H9 (cell line): ENCODE measurements around the gene HTR2B. TPM values are rescaled to one million over a fixed set of nuclear protein-coding genes. Genes with fewer than 3 reads are reported as not detected.

Experiments
- DNase-seq: peaks from one replicate; pipeline ENCODE4 v3.0.0-alpha.2; 2017
- H2AFZ ChIP-seq: one replicate; pipeline ENCODE4 v1.6.1; 2013; ENCODE audit warnings: mild to moderate bottlenecking, low read length, control low read depth, moderate library complexity
- H2AK5ac ChIP-seq: 2 replicates; pipeline ENCODE4 v1.6.1; 2013; ENCODE audit warnings: low read length, control low read depth, mixed read lengths; ENCODE audit not compliant: insufficient read length
- H2BK120ac ChIP-seq: one replicate; pipeline ENCODE4 v1.6.1; 2013; ENCODE audit warnings: low read depth, mild to moderate bottlenecking, low read length, control low read depth, inconsistent platforms; ENCODE audit not compliant: poor library complexity, severe bottlenecking
- H2BK12ac ChIP-seq: 2 replicates; pipeline ENCODE4 v1.6.1; 2013; ENCODE audit warnings: low read length, control low read depth, mixed read lengths, low read depth; ENCODE audit not compliant: insufficient read length
- H2BK15ac ChIP-seq: 2 replicates; pipeline ENCODE4 v1.6.1; 2013; ENCODE audit warnings: low read depth, low read length, control low read depth
- H2BK20ac ChIP-seq: one replicate; pipeline ENCODE4 v1.6.1; 2013; ENCODE audit warnings: low read depth, mild to moderate bottlenecking, low read length, control low read depth, inconsistent platforms; ENCODE audit not compliant: poor library complexity, severe bottlenecking
- H2BK5ac ChIP-seq: 2 replicates; pipeline ENCODE4 v1.6.1; 2013; ENCODE audit warnings: low read length, control low read depth, mixed read lengths; ENCODE audit not compliant: insufficient read length
- H3K14ac ChIP-seq: 2 replicates; pipeline ENCODE4 v1.6.1; 2013; ENCODE audit warnings: low read length, control low read depth; ENCODE audit not compliant: insufficient read depth
- H3K18ac ChIP-seq: 2 replicates; pipeline ENCODE4 v1.6.1; 2013; ENCODE audit warnings: low read depth, mild to moderate bottlenecking, mixed read lengths, low read length, control low read depth; ENCODE audit not compliant: insufficient read length
- H3K23ac ChIP-seq: 2 replicates; pipeline ENCODE4 v1.6.1; 2013; ENCODE audit warnings: low read length, control low read depth, mixed read lengths, low read depth; ENCODE audit not compliant: insufficient read length
- H3K23me2 ChIP-seq: 2 replicates; pipeline ENCODE4 v1.6.1; 2013; ENCODE audit warnings: low read depth, mild to moderate bottlenecking, mixed read lengths, low read length, control low read depth; ENCODE audit not compliant: insufficient read length, poor library complexity, severe bottlenecking
- H3K27ac ChIP-seq: 2 replicates; pipeline ENCODE4 v1.5.1; 2013; ENCODE audit warnings: low read length, control low read depth, mixed read lengths, low read depth; ENCODE audit not compliant: insufficient read length
- H3K27me3 ChIP-seq: 2 replicates; pipeline ENCODE4 v1.6.1; 2013; ENCODE audit warnings: low read length, control low read depth, inconsistent platforms; ENCODE audit not compliant: insufficient read depth
- H3K4ac ChIP-seq: 2 replicates; pipeline ENCODE4 v1.6.1; 2013; ENCODE audit warnings: low read depth, mild to moderate bottlenecking, control low read depth, inconsistent platforms, low read length, moderate library complexity
- H3K4me1 ChIP-seq: 2 replicates; pipeline ENCODE4 v1.6.1; 2013; ENCODE audit warnings: low read length, control low read depth, inconsistent platforms; ENCODE audit not compliant: insufficient read depth
- H3K4me2 ChIP-seq: 2 replicates; pipeline ENCODE4 v1.6.1; 2013; ENCODE audit warnings: low read length, control low read depth, mixed read lengths; ENCODE audit not compliant: insufficient read length, insufficient read depth
- H3K56ac ChIP-seq: 2 replicates; pipeline ENCODE4 v1.6.1; 2013; ENCODE audit warnings: low read depth, mild to moderate bottlenecking, mixed read lengths, low read length, control low read depth; ENCODE audit not compliant: insufficient read length
- H3K79me1 ChIP-seq: 2 replicates; pipeline ENCODE4 v1.6.1; 2013; ENCODE audit warnings: low read depth, mild to moderate bottlenecking, moderate library complexity, low read length, control low read depth, inconsistent platforms; ENCODE audit not compliant: insufficient read depth, poor library complexity, severe bottlenecking
- H3K79me2 ChIP-seq: 2 replicates; pipeline ENCODE4 v1.6.1; 2013; ENCODE audit warnings: low read length, control low read depth, inconsistent platforms; ENCODE audit not compliant: insufficient read depth
- H3K9ac ChIP-seq: 2 replicates; pipeline ENCODE4 v1.6.1; 2013; ENCODE audit warnings: low read length, control low read depth, mixed read lengths; ENCODE audit not compliant: insufficient read length; ENCODE audit errors: extremely low read depth
- H3K9me3 ChIP-seq: one replicate; pipeline ENCODE4 v1.6.1; 2013; ENCODE audit warnings: low read depth, low read length, inconsistent platforms; ENCODE audit not compliant: control insufficient read depth
- H3T11ph ChIP-seq: one replicate; pipeline ENCODE4 v1.6.1; 2013; ENCODE audit warnings: mild to moderate bottlenecking, low read length, control low read depth, inconsistent platforms
- H4K20me1 ChIP-seq: one replicate; pipeline ENCODE4 v1.6.1; 2013; ENCODE audit not compliant: control insufficient read depth, insufficient read length, insufficient read depth
- H4K5ac ChIP-seq: 2 replicates; pipeline ENCODE4 v1.6.1; 2013; ENCODE audit warnings: low read depth, mild to moderate bottlenecking, mixed read lengths, low read length, control low read depth; ENCODE audit not compliant: insufficient read length
- H4K8ac ChIP-seq: replicated peaks from 2 replicates; pipeline ENCODE4 v1.6.1; 2013; ENCODE audit warnings: low read length, control low read depth, mixed read lengths, low read depth; ENCODE audit not compliant: insufficient read length
- H4K91ac ChIP-seq: 2 replicates; pipeline ENCODE4 v1.6.1; 2013; ENCODE audit warnings: low read depth, mild to moderate bottlenecking, moderate library complexity, mixed read lengths, low read length, control low read depth; ENCODE audit not compliant: insufficient read length
- H3K27ac Mint-ChIP-seq, 3 experiments: 2 replicates in 2 of 3; 3 replicates in 1 of 3; pipeline ENCODE4 v1.8.0; 2020 to 2021; ENCODE audit warnings: mixed read lengths in 3 of 3, mild to moderate bottlenecking in 1 of 3, moderate library complexity in 1 of 3
- H3K27me3 Mint-ChIP-seq: 2 replicates; pipeline ENCODE4 v1.8.0; 2021; ENCODE audit warnings: low read depth, mild to moderate bottlenecking, moderate library complexity, mixed read lengths
- H3K36me3 Mint-ChIP-seq, 3 experiments: 2 replicates in 2 of 3; 3 replicates in 1 of 3; pipeline ENCODE4 v1.8.0; 2020 to 2021; ENCODE audit warnings: low read depth in 3 of 3, mixed read lengths in 3 of 3; ENCODE audit not compliant: insufficient read depth in 1 of 3
- H3K4me1 Mint-ChIP-seq, 2 experiments: 2 replicates each; pipeline ENCODE4 v1.8.0; 2020; ENCODE audit warnings: mixed read lengths in 2 of 2
- H3K4me3 Mint-ChIP-seq, 2 experiments: 2 replicates in 1 of 2; 3 replicates in 1 of 2; pipeline ENCODE4 v1.8.0; 2020 to 2021; ENCODE audit warnings: mild to moderate bottlenecking in 2 of 2, mixed read lengths in 2 of 2, moderate library complexity in 1 of 2
- H3K9me3 Mint-ChIP-seq, 2 experiments: 2 replicates in 1 of 2; 3 replicates in 1 of 2; pipeline ENCODE4 v1.8.0; 2020; ENCODE audit warnings: mild to moderate bottlenecking in 2 of 2, mixed read lengths in 2 of 2, moderate library complexity in 1 of 2
- CTCF ChIP-seq: fragments of 200-600 bp; sonication (generic); conservative IDR thresholded peaks from 3 replicates; pipeline ENCODE4 v1.8.0; 2021; ENCODE audit warnings: antibody characterized with exemption, mild to moderate bottlenecking
- WGBS: extraction: QIAGEN DNeasy Blood & Tissue Kit; methylation state at CpG from one replicate; pipeline ENCODE4 v1.1.7; 2013; ENCODE audit warnings: missing lambda C conversion rate, low lambda C conversion rate, mixed read lengths; ENCODE audit not compliant: insufficient read length; ENCODE audit errors: extremely low coverage; 5-methylcytosine and 5-hydroxymethylcytosine counted together
- total RNA-seq: library from RNA; stranded (reverse); gene quantifications from 2 replicates; pipeline ENCODE4 v1.2.1, GENCODE V29; 2021

Gene HTR2B
- total RNA-seq, 1 experiment from 2014 or later: not detected

- Histone ChIP-seq H3K4ac (no peak overlapping the region), H3K9me3 (no peaks in the 10 kb centered on the region), H4K20me1 (no peaks in the 10 kb centered on the region), H3K23me2 (no peaks in the 10 kb centered on the region), H2BK15ac (no peak overlapping the region), H3K23ac (no peak overlapping the region), H3K4me2 (no peak overlapping the region), H3K27me3 (no peaks in the 10 kb centered on the region), H3K4me1 (no peaks in the 10 kb centered on the region), H3K27ac (no peak overlapping the region), H4K91ac (no peak overlapping the region), H3K56ac (no peak overlapping the region), H3K18ac (no peak overlapping the region), H2AFZ (no peak overlapping the region), H2BK12ac (no peak overlapping the region), H4K5ac (no peak overlapping the region), H3K9ac (no peak overlapping the region), H3K14ac (no peak overlapping the region), H2BK5ac (no peak overlapping the region), H4K8ac (no peak overlapping the region), H3K79me1 (no peaks in the 10 kb centered on the region), H2BK20ac (no peak overlapping the region), H3K79me2 (no peaks in the 10 kb centered on the region), H3T11ph (no peak overlapping the region), H2BK120ac (no peak overlapping the region), H2AK5ac (no peak overlapping the region)
- Mint-ChIP-seq H3K27me3 (no peaks in the 10 kb centered on the region), H3K4me3 (no peak overlapping the region), H3K9me3 (no peaks in the 10 kb centered on the region), H3K27ac (no peak overlapping the region), H3K4me1 (no peaks in the 10 kb centered on the region), H3K36me3 (peaks cover 46 to 90% (median 78%) of the 10 kb centered on the region in 3 experiments; a peak in 6 of 7 replicates)
- no CpG with 5 or more reads among the region's 1 CpG for WGBS
- no peak for TF ChIP-seq CTCF
- DNase-seq: no peak
Measured at GRCh38 chr2:231084565-231084964, 40.3 kb downstream of the HTR2B start.
